HG03095 (cell line): Measurements from ENCODE around the gene RPGRIP1L.

Experiments
- ATAC-seq: cut with Tn5 transposase; IDR thresholded peaks from one replicate; pipeline ENCODE4 v1.9.1; 2021; ENCODE audit warnings: moderate library complexity; ENCODE audit not compliant: unreplicated experiment

Gene RPGRIP1L

DNA sequence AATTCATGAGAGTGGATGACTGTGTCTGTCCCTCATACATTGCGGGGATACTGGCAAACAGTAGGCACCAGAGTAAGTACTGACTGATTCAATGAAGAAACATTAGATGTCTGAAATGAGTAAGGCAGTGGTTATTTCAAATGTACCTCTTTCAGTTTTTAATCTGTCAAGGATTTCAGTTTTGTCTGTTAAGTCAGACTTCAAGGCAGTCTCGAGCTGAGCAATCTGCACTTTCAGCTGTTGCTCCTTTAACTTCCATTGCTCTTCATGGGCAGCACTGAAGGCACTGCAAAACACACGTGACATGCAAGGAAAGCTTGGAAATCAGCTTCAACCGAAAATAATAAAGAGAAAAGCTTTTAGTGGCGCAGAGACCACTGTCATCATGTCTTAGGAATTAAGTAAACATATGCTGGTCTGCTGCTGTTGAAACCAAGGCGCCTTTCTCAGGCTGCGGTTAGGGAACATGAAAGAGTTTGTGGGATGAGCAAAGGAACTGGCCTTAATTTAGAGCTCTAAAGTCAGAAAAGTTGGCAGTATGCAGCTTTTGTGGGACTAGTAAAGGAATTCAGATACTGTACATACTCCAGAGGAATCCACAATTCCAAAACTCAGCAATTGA, 38.8 kb downstream of the RPGRIP1L start:
- peak; percentile 73 for ATAC-seq

DNA sequence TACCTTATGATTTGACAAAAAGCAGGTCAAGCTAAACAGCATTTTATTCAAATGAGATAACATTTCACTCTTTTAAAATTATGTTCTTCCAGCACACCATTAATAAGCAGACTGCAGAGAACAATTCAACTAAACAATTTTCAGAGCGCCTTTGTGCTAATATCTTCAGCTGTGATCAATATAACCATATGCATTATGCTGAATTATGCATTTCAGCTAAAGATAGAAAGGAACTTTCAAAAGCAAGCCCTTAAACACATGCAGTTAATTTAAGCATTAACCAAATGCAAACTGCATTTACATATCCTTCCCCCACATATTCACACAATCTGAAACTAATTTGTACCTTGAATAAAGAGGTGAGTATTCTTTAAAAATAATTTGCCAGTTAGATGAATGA, 41.6 kb downstream of the RPGRIP1L start:
- no peak for ATAC-seq

DNA sequence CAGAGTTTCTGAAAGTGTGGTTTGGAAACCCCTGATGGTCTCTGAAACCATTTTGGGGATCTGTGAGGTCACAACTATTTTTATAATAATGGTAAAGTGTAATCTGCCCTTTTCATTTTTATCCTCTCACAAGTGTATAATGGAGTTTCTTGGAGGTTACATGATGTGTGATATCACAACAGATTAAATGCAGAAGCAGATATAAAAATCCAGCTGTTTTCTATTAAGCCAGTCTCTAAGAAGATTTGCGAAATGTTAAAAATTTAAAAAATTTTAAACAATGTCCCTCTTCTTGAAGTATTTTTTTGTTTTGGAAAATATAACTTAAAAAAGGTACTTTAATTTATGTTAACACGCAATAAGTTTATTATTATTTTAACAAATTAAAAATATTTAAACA, 48.7 kb downstream of the RPGRIP1L start:
- ATAC-seq, result no peak

DNA sequence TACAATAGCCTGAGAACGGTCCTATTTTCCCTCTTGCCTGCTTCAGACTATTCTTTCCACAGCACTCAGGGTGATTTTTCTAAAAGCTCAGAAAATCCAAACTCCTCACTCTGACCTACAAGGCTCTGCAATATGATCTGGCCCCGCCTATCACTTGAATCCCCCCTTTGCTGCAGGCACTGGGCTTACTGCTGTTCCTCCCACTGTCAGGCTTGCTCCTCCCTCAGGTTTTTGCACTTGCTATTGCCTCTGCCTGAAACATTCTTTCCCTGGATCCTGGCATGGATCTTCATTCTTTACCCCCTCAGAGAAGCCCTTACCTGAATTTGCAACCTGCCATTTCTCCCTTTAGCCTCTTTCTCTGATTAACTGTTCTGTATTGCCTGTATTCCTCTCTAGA, 52.3 kb downstream of the RPGRIP1L start:
- no peak for ATAC-seq

DNA sequence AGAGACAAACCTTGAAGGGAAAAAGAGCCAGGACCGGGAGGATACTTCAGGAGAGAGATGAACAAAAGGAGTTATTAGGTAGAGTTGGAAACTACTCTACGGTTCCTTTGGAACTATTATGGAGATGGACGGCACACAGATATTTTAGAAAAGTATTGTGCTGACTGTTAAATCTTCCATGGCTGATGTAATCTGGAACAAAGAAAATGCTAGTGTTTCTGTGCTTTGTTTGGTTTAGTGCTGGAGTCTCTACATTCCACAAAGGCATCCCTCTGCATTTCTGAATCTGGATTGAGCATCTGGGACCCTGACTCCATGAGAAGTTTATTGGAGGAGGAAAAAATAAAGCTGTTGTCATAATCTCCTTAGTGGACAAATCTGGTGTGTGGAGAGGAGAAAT, 57.2 kb downstream of the RPGRIP1L start:
- ATAC-seq, result no peak

DNA sequence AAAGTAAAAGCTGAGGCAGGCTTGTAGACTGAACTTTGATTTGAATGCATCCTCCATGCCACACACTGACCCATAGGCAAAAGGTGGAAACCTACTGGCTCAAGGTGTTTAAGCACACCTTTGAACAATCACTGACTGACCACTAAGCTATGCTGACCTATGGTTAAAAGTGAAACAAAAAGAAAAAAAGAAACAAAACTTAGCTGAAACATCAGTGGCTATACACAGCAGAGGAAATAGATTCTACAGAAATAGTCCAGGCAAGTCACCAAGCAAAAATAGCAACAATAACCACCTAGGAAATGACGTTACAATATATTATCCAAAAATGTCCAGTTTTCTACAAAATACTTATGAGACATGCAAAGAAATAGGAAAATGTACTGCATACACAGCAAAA, 60.2 kb downstream of the RPGRIP1L start:
- ATAC-seq, result no peak

DNA sequence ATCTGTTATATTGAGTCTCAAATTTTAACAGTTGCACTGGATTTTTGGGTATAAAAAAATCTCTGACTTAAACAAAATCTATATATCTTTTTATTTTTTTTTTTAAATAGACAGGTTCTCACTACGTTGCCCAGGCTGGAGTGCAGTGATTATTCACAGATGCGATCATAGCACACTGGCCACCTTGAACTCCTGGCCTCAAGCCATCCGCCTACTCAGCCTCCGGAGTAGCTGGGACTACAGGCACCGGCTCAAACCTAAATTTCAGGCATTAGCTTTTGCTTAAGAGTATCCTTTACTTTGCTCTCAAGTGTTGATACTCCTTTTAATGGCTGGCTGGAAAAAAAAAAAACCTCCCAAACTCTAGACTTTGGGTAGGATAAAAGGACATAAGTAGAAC, 61.6 kb downstream of the RPGRIP1L start:
- no peak for ATAC-seq

DNA sequence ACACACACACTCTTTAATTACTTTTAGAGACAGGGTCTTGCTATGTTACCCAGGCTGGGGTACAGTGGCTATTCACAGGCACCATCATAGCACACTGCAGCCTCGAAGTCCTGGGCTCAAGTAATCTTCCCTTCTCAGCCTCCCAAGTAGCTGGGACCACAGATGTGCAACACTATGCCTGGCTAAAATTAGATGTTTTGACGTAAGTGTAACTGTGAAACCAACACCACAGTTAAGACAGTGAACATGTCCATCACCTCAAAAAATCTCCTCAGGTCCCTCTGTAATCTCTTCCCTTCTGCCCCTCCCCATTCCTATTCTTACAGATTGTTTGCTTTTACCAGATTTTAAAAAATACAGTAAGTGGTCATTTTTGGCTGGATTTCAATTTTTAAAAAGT, 66.7 kb downstream of the RPGRIP1L start:
- ATAC-seq, result no peak

DNA sequence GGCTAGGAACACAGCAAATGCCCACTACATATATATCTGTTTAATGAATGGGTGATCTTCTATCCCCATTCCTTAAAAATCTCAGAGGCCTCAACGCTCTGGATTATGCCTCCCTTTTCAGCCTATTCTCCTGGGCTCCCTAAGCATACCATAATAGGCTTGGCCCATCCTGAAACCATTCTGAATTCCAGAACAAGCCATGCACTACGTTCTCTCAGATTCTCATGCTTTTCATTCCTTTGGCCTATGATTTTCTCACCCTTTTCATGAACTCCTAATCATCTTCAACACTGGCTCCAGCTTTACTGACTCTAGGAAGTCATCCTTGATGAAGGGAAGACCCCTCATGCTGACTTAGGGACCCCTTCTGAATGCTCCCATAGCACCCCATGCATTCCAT, 71.1 kb downstream of the RPGRIP1L start:
- no peak for ATAC-seq

DNA sequence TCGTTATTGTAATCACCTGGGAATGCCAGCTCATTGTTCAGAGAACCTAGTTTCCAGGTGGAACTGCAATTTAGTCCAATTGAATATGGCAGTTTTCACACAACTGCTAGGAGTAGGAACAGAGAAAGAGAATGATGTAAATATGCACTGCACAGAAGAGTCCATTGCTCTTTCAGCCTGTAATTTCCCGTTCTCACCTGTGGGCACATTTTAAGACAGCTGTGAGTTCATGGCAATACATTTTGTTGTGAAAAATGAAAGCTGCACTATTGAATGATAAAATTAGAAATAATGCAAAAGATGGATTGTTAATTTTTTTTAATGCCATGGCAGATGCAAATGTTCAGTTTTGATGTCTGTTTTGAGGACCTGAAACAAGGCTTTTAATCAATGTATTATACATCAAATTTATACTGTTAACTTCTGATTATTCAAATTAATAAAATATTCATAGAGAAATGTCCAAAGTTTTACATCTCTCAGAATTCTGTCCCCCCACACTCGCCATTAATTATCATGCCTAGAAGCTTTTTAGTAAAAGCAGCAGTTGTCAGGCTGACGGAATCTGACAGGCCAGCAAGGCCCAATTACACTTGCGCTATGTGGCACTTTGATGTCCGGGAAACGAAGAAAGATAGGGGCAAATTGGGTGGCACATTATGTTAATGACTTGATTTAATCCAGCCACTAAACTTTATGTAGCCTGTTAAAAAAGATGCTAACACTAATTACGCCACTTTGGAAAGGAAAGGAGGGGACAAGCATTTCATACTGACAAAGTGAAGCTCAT, 72.2 kb downstream of the RPGRIP1L start:
- no peak for ATAC-seq

DNA sequence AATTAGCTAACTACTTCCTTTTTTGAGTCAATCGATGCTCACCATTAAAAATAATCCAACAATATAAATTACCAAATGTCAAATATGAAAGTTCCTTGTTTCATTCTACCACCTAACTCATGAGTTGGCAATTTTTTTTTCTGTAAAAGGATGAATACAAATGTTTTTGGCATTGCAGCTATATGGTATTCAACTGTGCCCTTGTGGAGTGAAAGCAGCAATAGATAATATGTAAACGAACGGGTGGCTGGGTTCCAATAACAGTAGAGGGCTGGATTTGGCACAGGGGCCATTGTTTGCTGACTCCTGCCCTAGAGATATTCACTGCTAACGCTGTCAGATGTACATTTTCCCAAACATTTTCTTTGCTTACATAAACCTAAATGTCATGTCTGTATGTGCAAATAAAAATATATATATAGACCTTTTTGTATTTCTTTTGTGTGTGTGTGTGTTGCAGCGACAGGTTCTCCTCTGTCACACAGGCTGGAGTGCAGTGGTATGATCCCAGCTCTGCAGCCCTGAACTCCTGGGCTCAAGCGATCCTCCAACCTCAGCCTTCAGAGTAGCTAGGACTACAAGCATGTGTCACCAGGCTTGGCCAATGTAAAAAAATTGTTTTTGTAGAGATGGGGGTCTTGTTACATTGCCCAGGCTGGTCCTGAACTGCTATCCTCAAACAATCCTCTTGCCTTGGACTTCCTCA, 73.9 kb downstream of the RPGRIP1L start:
- no peak for ATAC-seq

DNA sequence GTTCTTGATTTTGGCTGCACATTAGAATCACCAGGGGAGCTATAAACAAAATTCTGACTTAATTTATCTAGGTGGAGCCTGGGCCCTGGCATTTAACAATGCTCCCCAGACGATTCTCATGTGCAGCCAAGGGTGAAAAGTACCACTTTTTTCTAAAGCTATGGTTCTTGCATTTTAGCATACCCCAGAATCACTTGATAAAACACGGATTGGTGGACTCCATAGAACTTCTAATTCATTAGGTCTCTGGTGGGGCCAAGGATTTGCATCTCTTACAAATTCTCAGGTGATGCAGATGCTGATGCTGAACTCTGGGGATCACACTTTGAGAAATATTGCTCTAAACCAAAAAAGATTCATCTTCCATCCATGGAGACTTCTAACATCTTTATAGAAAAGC, 74.5 kb downstream of the RPGRIP1L start:
- ATAC-seq, result no peak

DNA sequence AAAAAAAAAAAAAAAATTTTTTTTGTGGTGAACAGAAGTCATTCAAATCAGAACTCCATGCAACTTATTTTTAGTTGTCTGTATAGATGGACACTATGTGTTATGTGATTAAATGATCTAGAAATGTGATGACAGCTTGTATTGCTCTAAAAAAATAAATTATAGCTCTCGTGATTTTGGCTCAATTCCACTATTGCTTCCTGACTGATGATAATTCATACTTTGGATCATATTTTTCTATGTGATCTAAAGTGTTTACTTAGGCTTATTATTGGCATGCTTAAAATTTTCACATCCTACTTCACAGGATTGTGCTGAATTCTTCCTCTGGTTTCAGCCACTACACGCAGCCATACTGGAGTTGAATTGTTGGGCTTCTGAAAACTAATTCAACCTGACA, 76.8 kb downstream of the RPGRIP1L start:
- no peak for ATAC-seq

DNA sequence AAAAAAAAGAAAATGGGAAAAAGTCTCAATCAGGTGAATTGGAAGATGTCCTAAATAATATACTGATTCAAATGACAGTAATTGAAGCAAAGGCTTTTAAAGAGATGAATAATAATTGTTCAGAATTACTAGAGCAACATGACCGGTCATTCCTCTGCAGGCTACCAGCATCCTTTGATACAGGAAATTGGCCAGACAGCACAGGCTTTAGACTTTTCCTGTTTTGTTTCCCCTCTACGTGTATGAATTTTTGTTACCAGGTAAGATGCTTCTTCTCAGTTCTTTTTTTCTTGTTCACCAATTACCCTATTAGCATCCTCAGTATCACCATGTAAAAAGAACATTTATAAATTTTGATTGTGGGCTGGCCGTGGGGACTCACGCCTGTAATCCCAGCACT, 77.5 kb downstream of the RPGRIP1L start:
- ATAC-seq, result no peak

DNA sequence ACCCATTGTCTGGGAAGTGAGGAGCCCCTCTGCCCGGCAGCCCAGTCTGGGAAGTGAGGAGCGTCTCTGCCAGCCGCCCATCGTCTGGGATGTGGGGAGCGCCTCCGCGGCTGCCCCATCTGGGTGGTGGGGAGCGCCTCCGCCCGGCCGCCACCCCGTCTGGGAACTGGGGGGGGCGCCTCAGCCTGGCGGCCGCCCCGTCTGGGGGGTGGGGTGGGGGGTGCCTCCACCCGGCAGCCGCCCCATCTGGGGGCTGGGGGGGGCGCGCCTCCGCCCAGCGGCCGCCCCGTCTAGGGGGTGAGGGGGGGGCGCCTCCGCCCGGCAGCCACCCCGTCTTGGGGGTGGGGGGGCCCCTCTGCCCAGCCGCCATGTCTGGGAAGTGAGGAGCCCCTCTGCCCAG, 78.4 kb downstream of the RPGRIP1L start:
- ATAC-seq, result no peak

DNA sequence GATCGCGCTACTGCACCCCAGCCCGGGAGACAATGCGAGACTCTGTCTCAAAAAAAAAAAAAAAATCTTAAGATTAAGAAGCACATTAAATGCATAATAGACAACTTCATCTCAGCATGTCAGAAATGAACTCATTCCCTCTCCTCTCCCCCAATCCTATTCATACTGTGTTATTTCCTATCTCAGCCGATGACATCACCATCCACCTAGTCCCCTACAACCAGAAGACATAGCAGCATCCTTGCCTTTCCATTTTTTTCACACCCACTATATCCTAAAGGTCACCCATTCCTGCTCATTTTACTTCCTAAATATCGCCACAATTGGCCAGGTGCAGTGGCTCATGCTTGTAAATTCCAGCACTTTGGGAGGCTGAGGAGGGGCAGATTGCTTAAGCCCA, 81.3 kb downstream of the RPGRIP1L start:
- ATAC-seq, result no peak

DNA sequence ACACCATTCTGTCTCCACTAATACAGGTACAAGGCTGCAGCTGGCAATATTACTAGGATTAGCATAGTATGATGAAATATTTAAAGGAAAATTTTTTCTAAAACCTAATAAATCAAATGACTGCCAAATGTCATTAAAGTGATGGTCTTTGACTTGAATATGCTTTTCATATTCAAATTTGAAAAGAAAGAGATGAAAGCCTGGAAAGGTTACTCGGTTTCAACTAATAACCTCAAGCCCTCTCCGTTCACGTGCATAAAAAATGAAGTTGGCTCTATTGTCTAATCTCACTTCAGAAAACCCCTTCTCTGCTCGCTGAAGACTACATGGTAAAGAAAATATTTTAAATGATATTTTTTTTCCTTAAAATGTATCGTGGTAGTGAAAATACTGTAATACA, 83.2 kb downstream of the RPGRIP1L start:
- no peak for ATAC-seq

DNA sequence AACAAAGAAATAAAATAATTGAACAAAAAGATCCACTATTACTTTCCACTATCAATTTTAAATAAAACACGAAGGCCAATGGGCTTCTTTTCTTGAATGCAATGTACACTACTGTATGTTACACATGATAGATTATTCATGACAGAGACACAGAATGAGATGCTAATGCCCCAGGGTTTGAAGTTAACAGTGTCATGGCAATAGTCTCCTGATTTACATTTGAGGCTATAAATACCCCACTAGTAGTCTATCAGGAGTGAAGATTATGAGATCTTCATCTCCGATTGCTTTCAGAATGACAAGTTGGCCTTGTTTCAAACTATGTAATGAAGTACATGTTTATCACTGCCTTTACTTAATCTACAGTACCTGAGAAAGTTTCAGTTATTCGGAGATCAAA, 84.4 kb downstream of the RPGRIP1L start:
- ATAC-seq, result no peak

DNA sequence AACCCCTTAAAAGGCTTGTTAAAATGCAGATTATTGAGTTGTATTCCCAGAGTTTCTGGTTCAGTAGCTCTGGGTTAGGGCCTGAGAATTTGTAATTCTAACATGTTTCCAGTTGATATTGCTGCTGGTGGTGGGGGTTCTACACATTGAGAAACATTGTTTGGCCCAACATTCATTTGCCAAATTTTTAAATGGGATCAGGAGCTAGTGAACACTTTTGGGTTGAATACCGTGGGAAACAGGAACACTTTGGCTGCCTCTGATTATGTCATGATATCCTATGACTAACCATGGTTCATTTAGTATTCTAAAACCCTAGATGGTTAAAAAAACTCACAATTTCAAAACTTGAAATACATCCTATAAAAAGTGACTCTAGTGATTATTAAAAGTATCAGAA, 89.3 kb downstream of the RPGRIP1L start:
- no peak for ATAC-seq

DNA sequence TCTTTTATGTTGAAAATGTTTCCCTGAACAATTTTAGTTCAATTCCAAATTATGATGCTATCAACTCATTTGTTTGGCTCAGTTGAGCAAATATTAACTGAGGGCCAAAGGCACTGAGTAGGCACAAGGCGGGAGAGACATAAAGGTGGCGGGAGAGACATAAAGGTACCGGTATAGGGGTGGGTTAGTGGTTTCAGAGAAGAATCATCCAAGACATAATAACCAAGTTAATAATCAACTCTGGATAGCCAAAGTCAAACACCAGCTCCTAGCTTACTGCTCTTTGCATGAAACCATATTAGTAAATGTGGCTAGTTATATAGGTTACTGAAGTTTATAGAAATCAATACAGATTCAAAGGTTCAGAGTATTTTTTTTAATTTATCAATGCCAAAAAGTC, 91.7 kb downstream of the RPGRIP1L start:
- ATAC-seq, result no peak

DNA sequence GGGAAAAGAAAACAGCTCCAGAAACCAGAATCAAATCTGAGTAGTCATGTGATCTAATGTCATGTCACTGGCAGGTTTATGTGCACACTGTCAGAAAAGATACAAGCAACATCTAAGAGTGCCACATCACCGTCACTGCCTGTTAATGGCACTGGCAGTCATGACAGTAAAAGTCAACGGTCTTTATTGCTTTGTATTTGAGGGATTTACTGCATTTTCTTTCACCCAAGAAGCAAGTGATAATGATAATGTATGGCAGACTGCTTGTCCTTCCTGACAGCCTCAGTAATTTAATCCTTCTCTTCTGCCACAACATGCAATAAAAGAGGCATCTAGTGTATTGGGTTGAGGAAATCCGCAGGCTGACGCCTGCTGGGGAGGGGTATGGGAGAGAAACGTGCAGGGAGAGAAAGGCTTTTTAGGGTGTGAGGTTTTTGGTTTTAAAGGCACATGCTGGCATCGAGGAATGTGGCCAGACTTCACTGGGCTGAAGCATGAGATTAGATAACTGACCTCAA, 92.4 kb downstream of the RPGRIP1L start:
- no peak for ATAC-seq

DNA sequence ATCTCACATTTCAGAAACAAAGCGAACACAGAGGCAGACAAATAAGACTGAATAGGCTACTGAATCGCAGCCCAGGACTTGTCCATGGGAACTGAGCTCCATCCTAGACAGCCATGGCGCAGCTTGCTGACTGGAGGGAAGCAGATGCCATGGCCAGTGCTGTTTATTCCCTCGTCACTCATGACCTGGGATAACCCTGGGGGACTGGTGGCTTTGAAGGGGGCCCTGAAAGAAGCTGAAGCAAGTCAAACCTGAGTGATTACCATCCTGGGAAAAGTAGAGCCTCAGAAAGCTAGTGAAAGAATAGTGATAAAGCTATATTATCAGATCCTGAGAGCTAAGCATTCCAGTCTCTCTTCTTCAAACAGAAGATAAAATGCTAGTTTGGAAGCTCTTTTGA, 94.1 kb downstream of the RPGRIP1L start:
- no peak for ATAC-seq
